ENCODE results near the gene RBP4. TPM values are rescaled to one million over a fixed set of nuclear protein-coding genes. Genes with fewer than 3 reads are reported as not detected.

The RBP4 gene
- 0.54 to 0.91 TPM (median 0.66 TPM) in 3 replicates for total RNA-seq

GRCh38 chr10:93601146-93601773 lies at the start of gene RBP4:
TSS of gene RBP4 (minus strand) at chr10:93601235. CDS start at chr10:93601028, 207 bp downstream.
- H3K27me3 Mint-ChIP-seq (ENCODE audit: low read depth): peaks cover 80% of the 10 kb centered on the region
- H3K9me3 Mint-ChIP-seq: no peaks in the 10 kb centered on the region
- TF ChIP-seq CTCF (IDR thresholded peaks at IDR 0.05; ENCODE audit: unreplicated experiment): no peak
- H3K4me3 Mint-ChIP-seq: peak within 1 kb of the TSS; percentile 64
- no peak within 1 kb of the TSS for H3K27ac Mint-ChIP-seq
- DNase-seq (ENCODE audit: low spot score in 2 of 2, unreplicated experiment in 2 of 2): no peak
- H3K36me3 Mint-ChIP-seq: no peaks in the 10 kb centered on the region
- peaks cover 12% of the 10 kb centered on the region for H3K4me1 Mint-ChIP-seq

DNA sequence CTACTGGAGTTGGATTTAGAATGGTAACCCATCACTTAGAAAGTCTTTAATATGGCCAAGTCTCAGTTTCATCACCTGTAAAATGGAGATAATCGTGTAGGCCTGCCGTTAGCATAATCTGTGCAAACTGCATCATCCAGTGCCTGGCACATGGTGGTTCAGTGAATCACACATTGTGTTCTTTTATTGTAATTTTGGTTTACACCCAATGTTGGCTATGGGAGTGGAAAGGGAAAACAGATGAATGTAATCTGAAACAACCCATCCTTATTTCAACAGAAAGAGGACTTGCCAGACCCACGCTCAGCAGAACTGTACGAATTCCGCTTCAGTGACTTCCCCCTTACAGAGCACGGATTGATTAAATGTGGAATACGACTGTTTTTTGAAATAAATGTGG lies 38.8 kb upstream of the RBP4 start:
- Mint-ChIP-seq H3K36me3 (no peaks in the 10 kb centered on the region), H3K4me3 (no peak overlapping the region), H3K9me3 (peaks cover 4% of the 10 kb centered on the region), H3K27me3 (ENCODE audit: low read depth) (peaks cover 18% of the 10 kb centered on the region), H3K27ac (no peak overlapping the region), H3K4me1 (no peaks in the 10 kb centered on the region)
- no peak for DNase-seq (ENCODE audit: low spot score in 2 of 2, unreplicated experiment in 2 of 2)
- no peak for TF ChIP-seq CTCF (IDR thresholded peaks at IDR 0.05; ENCODE audit: unreplicated experiment)

GRCh38 chr10:93630625-93631557 lies 29.9 kb upstream of the RBP4 start:
- no peak overlapping the region for H3K4me3 Mint-ChIP-seq
- TF ChIP-seq CTCF (IDR thresholded peaks at IDR 0.05; ENCODE audit: unreplicated experiment): no peak
- H3K4me1 Mint-ChIP-seq: no peaks in the 10 kb centered on the region
- H3K27ac Mint-ChIP-seq: no peak overlapping the region
- H3K9me3 Mint-ChIP-seq: peaks cover 5% of the 10 kb centered on the region
- DNase-seq (ENCODE audit: low spot score in 2 of 2, unreplicated experiment in 2 of 2): no peak
- H3K27me3 Mint-ChIP-seq (ENCODE audit: low read depth): peaks cover 27% of the 10 kb centered on the region
- H3K36me3 Mint-ChIP-seq: no peaks in the 10 kb centered on the region

- Mint-ChIP-seq H3K9me3 (peaks cover 5% of the 10 kb centered on the region), H3K27ac (no peak overlapping the region), H3K4me3 (no peak overlapping the region), H3K4me1 (no peaks in the 10 kb centered on the region), H3K27me3 (ENCODE audit: low read depth) (peaks cover 26% of the 10 kb centered on the region), H3K36me3 (no peaks in the 10 kb centered on the region)
- no peak for DNase-seq (ENCODE audit: low spot score in 2 of 2, unreplicated experiment in 2 of 2)
- TF ChIP-seq CTCF (IDR thresholded peaks at IDR 0.05; ENCODE audit: unreplicated experiment): no peak
Measured at GRCh38 chr10:93629647-93630305, 28.7 kb upstream of the RBP4 start.

DNA sequence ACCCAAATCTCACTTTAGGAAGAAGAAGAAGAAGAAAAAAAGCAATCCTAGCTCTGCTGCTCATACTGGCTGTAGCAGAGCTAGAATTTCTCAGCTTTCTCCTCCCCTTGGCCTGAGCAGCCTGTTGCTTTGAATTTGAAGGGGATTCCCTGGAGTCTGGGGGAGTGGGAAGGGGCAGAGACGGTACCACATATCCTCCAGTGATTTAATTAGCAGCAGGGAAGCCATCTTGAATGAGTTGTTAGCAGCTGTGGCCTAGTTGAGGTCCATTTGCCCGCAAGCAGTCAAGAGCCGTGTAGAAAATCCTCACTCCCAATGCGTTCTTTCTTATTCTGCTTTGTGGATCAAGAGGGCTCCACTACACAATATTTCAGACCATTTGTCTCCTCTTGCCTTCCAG lies 27.8 kb upstream of the RBP4 start:
- Mint-ChIP-seq H3K36me3 (no peaks in the 10 kb centered on the region), H3K9me3 (peaks cover 5% of the 10 kb centered on the region), H3K4me3 (no peak overlapping the region), H3K4me1 (no peaks in the 10 kb centered on the region), H3K27me3 (ENCODE audit: low read depth) (peaks cover 28% of the 10 kb centered on the region), H3K27ac (no peak overlapping the region)
- no peak for TF ChIP-seq CTCF (IDR thresholded peaks at IDR 0.05; ENCODE audit: unreplicated experiment)
- DNase-seq (ENCODE audit: low spot score in 2 of 2, unreplicated experiment in 2 of 2): no peak
